ENCODE results near the gene PAMR1. TPM values are rescaled to one million over a fixed set of nuclear protein-coding genes. Genes with fewer than 3 reads are reported as not detected.

The PAMR1 gene
- total RNA-seq, 1 donor from 2014 or later: 0.82 TPM

DNA sequence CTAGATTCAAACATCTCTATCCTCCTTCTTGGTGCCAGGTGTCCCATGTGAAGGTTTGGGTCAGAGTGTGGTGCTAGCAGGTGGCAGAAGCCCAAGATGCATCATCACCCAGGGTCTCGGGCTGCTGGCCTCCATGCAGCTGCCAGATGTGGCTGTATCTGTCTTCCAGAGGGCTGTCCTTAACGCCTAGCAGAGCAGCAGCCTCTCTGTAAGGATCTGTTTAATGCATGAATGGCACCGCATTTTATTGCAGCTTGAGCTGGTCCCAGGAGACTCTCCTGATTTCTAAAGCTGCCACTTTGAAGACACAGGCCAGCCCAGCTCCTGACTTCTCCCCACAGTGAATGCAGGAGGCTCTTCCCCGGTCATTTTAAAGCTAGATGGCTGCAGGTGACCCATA is 132.3 kb downstream of the PAMR1 start:
- peaks cover 3% of the 10 kb centered on the region for H3K27me3 Mint-ChIP-seq (ENCODE audit: unreplicated experiment)
- H3K9me3 Mint-ChIP-seq (ENCODE audit: unreplicated experiment): no peaks in the 10 kb centered on the region
- DNase-seq (ENCODE audit: low spot score): no peak
- H3K4me1 Mint-ChIP-seq (ENCODE audit: unreplicated experiment): no peaks in the 10 kb centered on the region
- H3K36me3 Mint-ChIP-seq (ENCODE audit: low read depth, unreplicated experiment): no peaks in the 10 kb centered on the region
- no peak overlapping the region for H3K4me3 Mint-ChIP-seq (ENCODE audit: unreplicated experiment)
- H3K27ac Mint-ChIP-seq (ENCODE audit: unreplicated experiment): no peak overlapping the region
- TF ChIP-seq CTCF (IDR thresholded peaks at IDR 0.05; ENCODE audit: unreplicated experiment): no peak

DNA sequence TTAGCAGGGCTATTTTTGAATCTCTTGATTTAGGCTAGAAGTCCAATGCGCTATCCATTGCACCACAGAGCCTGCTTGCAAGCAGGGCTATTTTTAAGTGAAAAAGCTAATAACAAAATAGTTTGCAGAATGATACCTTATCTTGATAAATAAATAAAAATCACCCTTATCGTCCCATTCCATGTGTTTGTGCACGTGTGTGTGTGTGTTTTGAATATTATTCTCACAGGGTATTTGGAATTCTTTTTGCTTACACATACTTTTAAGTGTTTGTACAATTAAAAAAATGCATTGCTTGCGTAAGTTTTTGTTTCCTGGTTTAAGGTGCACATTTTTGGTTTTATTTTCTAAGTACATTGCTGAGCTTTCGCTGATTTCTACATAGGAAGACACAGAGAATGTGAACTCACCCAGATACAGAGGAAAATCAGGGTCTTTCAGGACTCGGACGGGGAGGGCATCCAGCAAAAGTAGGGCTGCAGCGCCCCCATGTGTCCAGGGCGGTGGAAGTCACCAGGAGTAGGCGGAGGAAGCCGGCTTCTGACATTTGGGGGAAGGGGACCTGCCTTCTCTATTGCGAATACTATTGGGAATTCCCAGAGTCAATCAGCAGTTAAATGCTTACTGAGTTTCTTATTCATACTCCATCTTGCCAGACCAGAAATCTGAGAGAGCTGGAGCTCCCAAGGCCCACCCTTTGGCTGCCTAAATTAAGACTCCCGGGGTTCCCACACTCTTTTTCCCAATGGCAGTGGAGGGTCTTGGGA is 133.3 kb downstream of the PAMR1 start:
- peak; percentile 86 for TF ChIP-seq CTCF (IDR thresholded peaks at IDR 0.05; ENCODE audit: unreplicated experiment)
- H3K4me3 Mint-ChIP-seq (ENCODE audit: unreplicated experiment): no peak overlapping the region
- H3K36me3 Mint-ChIP-seq (ENCODE audit: low read depth, unreplicated experiment): no peaks in the 10 kb centered on the region
- peak; percentile 96 for DNase-seq (ENCODE audit: low spot score)
- peaks cover 3% of the 10 kb centered on the region for H3K27me3 Mint-ChIP-seq (ENCODE audit: unreplicated experiment)
- H3K9me3 Mint-ChIP-seq (ENCODE audit: unreplicated experiment): no peaks in the 10 kb centered on the region
- no peak overlapping the region for H3K27ac Mint-ChIP-seq (ENCODE audit: unreplicated experiment)
- no peaks in the 10 kb centered on the region for H3K4me1 Mint-ChIP-seq (ENCODE audit: unreplicated experiment)

DNA sequence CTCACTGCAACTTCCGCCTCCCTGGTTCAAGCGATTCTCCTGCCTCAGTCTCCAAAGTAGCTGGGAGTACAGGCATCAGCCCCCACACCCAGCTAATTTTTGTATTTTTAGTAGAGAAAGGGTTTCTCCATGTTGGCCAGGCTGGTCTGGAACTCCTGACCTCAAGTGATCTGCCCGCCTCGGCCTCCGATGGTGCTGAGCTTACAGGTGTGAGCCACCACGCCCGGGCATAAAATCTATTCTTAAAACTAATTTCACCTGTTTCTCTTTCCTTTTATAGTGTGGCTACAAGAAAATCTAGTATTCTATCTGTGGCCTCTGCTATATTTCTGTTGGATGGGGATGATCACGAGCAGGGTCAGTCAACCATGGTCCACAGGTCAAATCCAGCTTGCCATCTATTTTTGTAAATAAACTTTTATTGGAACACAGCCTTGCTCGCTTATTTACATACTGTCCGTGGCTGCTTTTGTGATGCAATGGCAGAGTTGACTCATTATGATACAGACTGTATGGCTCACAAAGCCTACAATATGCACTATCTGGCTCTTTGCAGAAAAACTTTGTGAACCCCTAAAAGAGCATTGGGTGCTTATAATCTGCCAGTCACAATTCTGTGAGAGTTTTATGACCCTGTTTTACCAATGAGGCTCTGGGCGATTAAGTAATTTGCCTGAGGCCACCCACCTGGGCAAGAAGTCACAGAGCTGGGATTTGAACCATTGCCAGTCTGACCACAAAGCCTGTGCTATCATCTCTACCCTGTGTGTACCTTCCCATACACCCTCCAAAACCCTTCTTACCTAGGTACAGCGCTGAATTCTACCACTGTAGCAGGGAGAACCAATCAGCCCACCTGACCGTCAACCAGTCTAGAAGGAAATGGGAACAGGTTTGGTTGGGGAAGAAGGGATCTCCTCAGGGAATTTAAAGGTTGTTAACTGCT is 134.4 kb downstream of the PAMR1 start:
- H3K36me3 Mint-ChIP-seq (ENCODE audit: low read depth, unreplicated experiment): no peaks in the 10 kb centered on the region
- TF ChIP-seq CTCF (IDR thresholded peaks at IDR 0.05; ENCODE audit: unreplicated experiment): no peak
- no peaks in the 10 kb centered on the region for H3K4me1 Mint-ChIP-seq (ENCODE audit: unreplicated experiment)
- H3K9me3 Mint-ChIP-seq (ENCODE audit: unreplicated experiment): no peaks in the 10 kb centered on the region
- DNase-seq (ENCODE audit: low spot score): no peak
- H3K27me3 Mint-ChIP-seq (ENCODE audit: unreplicated experiment): peaks cover 3% of the 10 kb centered on the region
- no peak overlapping the region for H3K4me3 Mint-ChIP-seq (ENCODE audit: unreplicated experiment)
- no peak overlapping the region for H3K27ac Mint-ChIP-seq (ENCODE audit: unreplicated experiment)

DNA sequence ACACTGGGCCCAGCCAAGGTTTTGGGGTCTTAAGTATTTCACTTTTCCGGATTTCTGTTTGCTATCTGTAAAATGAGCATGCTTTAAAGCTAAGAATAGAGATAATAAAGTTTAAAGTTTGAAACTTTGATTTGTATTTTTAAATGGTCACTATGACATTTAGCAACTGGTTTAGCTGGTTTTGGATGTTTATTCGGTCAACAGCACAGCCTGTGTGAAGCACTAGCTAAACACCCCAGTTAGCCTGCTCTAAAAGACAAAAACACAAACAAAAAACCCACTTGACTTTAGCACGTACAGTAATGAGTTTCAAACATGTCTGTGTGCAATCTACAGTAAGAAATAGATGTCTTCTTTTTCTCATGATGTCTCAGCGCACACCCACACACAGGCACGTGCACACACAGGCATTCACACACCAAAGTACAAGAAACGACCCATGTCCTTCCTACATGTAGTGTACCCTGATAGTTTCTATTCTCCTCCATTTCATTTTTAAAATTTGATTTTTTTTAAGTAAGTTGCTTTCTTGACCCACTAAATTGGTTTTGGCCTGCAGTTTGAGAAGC is 135.4 kb downstream of the PAMR1 start:
- Mint-ChIP-seq H3K27me3 (ENCODE audit: unreplicated experiment) (peaks cover 3% of the 10 kb centered on the region), H3K4me3 (ENCODE audit: unreplicated experiment) (no peak overlapping the region), H3K4me1 (ENCODE audit: unreplicated experiment) (no peaks in the 10 kb centered on the region), H3K36me3 (ENCODE audit: low read depth, unreplicated experiment) (no peaks in the 10 kb centered on the region), H3K9me3 (ENCODE audit: unreplicated experiment) (no peaks in the 10 kb centered on the region), H3K27ac (ENCODE audit: unreplicated experiment) (no peak overlapping the region)
- no peak for TF ChIP-seq CTCF (IDR thresholded peaks at IDR 0.05; ENCODE audit: unreplicated experiment)
- DNase-seq (ENCODE audit: low spot score): no peak
